22Rv1 (cell line): ENCODE results near the gene TBC1D2.

Experiments
- CTCF ChIP-seq: fragments of 450-650 bp; IDR thresholded peaks from 2 replicates; pipeline ENCODE4 v1.5.1; 2017; ENCODE audit warnings: mild to moderate bottlenecking
- ZFX ChIP-seq: fragments of 450-650 bp; IDR thresholded peaks from 2 replicates; pipeline ENCODE4 v1.6.1; 2017; ENCODE audit warnings: antibody characterized with exemption, borderline replicate concordance

- TF ChIP-seq CTCF: no peak
- TF ChIP-seq ZFX: no peak
Observed at GRCh38 chr9:98235126-98235525, 20.3 kb downstream of the TBC1D2 start.
